ENCODE measurements around the gene NOL9. TPM values are rescaled to one million over a fixed set of nuclear protein-coding genes. Genes with fewer than 3 reads are reported as not detected.

The NOL9 gene
- total RNA-seq, 1 experiment from 2014 or later = 25.5 TPM

- no peak for DNase-seq (ENCODE audit: low read depth)
- in situ Hi-C loops (cut with HindIII; ENCODE audit: low pct_unique_long_range_greater_than_20kb, low sequenced_read_pairs) = no loop called here
These were observed 68.9 kb downstream of the NOL9 start for GRCh38 chr1:6485168-6486101.

GRCh38 chr1:6484826-6485167 lies 69.5 kb downstream of the NOL9 start:
- in situ Hi-C loops (cut with HindIII; ENCODE audit: low pct_unique_long_range_greater_than_20kb, low sequenced_read_pairs) = no loop called here
- no peak for DNase-seq (ENCODE audit: low read depth)

DNA sequence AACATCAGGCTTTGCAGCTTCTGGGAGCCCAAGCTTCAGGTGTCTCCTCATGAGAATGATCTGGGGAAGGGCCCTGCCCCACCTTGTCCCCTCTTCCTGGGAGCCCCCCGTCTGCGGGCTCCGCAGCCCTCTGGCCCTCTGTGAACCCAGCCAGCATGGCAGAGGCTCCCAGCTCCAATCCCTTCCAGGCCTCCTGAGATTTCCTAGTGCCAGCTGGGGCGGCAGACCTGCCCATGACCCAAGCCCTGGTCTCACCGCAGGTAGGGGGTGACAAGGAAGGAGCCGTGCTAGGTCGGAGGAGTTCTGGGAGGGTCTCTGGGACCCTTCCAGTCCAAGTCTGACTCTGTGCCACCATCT lies 70.6 kb downstream of the NOL9 start:
- no peak for DNase-seq (ENCODE audit: low read depth)
- in situ Hi-C loops (cut with HindIII; ENCODE audit: low pct_unique_long_range_greater_than_20kb, low sequenced_read_pairs) = no loop called here

GRCh38 chr1:6483017-6483760 lies 71.1 kb downstream of the NOL9 start:
- DNase-seq (ENCODE audit: low read depth) = no peak
- in situ Hi-C loops (cut with HindIII; ENCODE audit: low pct_unique_long_range_greater_than_20kb, low sequenced_read_pairs) = no loop called here

DNA sequence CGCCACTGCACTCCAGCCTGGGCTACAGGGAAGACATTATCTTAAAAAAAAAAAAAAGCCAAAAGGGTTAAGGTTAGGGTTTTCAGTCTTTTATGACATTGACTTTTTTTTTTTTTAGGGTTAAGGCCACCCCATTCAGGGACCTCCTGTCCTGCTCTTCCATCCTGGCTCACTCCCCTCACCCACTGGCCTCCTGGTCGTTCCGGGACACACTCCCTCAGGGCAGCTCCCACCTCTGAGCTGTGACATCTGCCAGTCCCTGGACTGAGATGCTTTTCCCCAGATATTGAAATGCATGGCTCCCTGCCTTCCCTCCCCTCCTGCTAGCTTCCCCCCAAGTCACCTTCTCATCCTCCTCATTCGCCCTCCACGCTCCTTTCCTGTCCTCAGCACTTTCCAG lies 72.5 kb downstream of the NOL9 start:
- DNase-seq (ENCODE audit: low read depth) = no peak
- in situ Hi-C loops (cut with HindIII; ENCODE audit: low pct_unique_long_range_greater_than_20kb, low sequenced_read_pairs) = no loop called here

GRCh38 chr1:6477039-6477820 lies 77.1 kb downstream of the NOL9 start:
- no peak for DNase-seq (ENCODE audit: low read depth)
- in situ Hi-C loops (cut with HindIII; ENCODE audit: low pct_unique_long_range_greater_than_20kb, low sequenced_read_pairs) = no loop called here

GRCh38 chr1:6476483-6476882 lies 77.8 kb downstream of the NOL9 start:
- DNase-seq (ENCODE audit: low read depth) = no peak
- in situ Hi-C loops (cut with HindIII; ENCODE audit: low pct_unique_long_range_greater_than_20kb, low sequenced_read_pairs) = no loop called here

- DNase-seq (ENCODE audit: low read depth) = no peak
- in situ Hi-C loops (cut with HindIII; ENCODE audit: low pct_unique_long_range_greater_than_20kb, low sequenced_read_pairs) = no loop called here
These were observed 78.8 kb downstream of the NOL9 start for GRCh38 chr1:6475381-6476133.

- DNase-seq (ENCODE audit: low read depth) = no peak
- in situ Hi-C loops (cut with HindIII; ENCODE audit: low pct_unique_long_range_greater_than_20kb, low sequenced_read_pairs) = no loop called here
These were observed 79.5 kb downstream of the NOL9 start for GRCh38 chr1:6474815-6475282.

- no peak for DNase-seq (ENCODE audit: low read depth)
- in situ Hi-C loops (cut with HindIII; ENCODE audit: low pct_unique_long_range_greater_than_20kb, low sequenced_read_pairs) = no loop called here
These were observed 80.1 kb downstream of the NOL9 start for GRCh38 chr1:6473974-6474814.

GRCh38 chr1:6473156-6473555 lies 81.2 kb downstream of the NOL9 start:
- in situ Hi-C loops (cut with HindIII; ENCODE audit: low pct_unique_long_range_greater_than_20kb, low sequenced_read_pairs) = no loop called here
- no peak for DNase-seq (ENCODE audit: low read depth)

DNA sequence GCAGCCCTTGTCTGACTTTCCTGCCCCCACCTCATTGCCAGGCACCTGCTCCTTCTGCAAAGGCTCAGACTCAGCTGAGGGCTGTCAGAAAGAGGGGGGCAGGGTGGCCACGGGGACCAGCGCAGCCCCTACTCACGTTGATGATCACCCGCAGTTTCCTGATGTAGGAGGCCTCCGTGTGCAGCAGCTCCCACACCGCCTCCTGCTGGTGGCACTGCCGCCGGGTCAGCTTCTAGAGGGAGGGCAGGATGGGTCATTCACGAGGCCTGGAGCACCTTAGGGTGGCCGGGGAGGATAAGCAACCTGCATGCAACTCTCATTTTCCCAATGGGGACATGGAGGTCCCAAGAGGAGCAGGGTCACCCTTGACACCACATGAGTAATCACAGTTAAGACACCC lies 81.9 kb downstream of the NOL9 start:
- in situ Hi-C loops (cut with HindIII; ENCODE audit: low pct_unique_long_range_greater_than_20kb, low sequenced_read_pairs) = no loop called here
- DNase-seq (ENCODE audit: low read depth) = no peak

- in situ Hi-C loops (cut with HindIII; ENCODE audit: low pct_unique_long_range_greater_than_20kb, low sequenced_read_pairs) = no loop called here
These were observed 82.3 kb downstream of the NOL9 start for GRCh38 chr1:6471970-6472368.

More at GRCh38 chr1:6471970-6472368, 82.3 kb downstream of the NOL9 start:
- DNase-seq (ENCODE audit: low read depth) = no peak

Other genes with a start within 250 kb of the NOL9 start
- gene ACOT7, start 160.7 kb downstream of the NOL9 start, total RNA-seq (2014; rRNA removed; shearing (Covaris generic); ENCODE audit: low replicate concordance) = 145 and 177 TPM in 2 replicates
- 1.5 and 1.8 TPM in 2 replicates for gene HES2, start 134.6 kb downstream of the NOL9 start, total RNA-seq (2014; rRNA removed; shearing (Covaris generic); ENCODE audit: low replicate concordance)
- gene ESPN, start 129.7 kb downstream of the NOL9 start, total RNA-seq (2014; rRNA removed; shearing (Covaris generic); ENCODE audit: low replicate concordance) = 4.8 and 6.9 TPM in 2 replicates
- gene TNFRSF25, start 88.3 kb downstream of the NOL9 start, total RNA-seq (2014; rRNA removed; shearing (Covaris generic); ENCODE audit: low replicate concordance) = 1.8 and 4.3 TPM in 2 replicates
- gene PLEKHG5, start 62.8 kb downstream of the NOL9 start, total RNA-seq (2014; rRNA removed; shearing (Covaris generic); ENCODE audit: low replicate concordance) = 3.3 and 4.9 TPM in 2 replicates
- not detected in 2 replicates for gene TAS1R1, start 794 bp upstream of the NOL9 start, total RNA-seq (2014; rRNA removed; shearing (Covaris generic); ENCODE audit: low replicate concordance)
- 12.0 and 36.7 TPM in 2 replicates for gene ZBTB48, start 25.5 kb upstream of the NOL9 start, total RNA-seq (2014; rRNA removed; shearing (Covaris generic); ENCODE audit: low replicate concordance)
- 36.3 and 38.2 TPM in 2 replicates for gene KLHL21, start 48.4 kb upstream of the NOL9 start, total RNA-seq (2014; rRNA removed; shearing (Covaris generic); ENCODE audit: low replicate concordance)
- 11.0 and 12.6 TPM in 2 replicates for gene PHF13, start 59.2 kb upstream of the NOL9 start, total RNA-seq (2014; rRNA removed; shearing (Covaris generic); ENCODE audit: low replicate concordance)
- gene THAP3, start 70.4 kb upstream of the NOL9 start, total RNA-seq (2014; rRNA removed; shearing (Covaris generic); ENCODE audit: low replicate concordance) = 32.9 and 44.6 TPM in 2 replicates
- gene DNAJC11, start 147.3 kb upstream of the NOL9 start, total RNA-seq (2014; rRNA removed; shearing (Covaris generic); ENCODE audit: low replicate concordance) = 34.8 and 36.9 TPM in 2 replicates
- gene CAMTA1, start 230.9 kb upstream of the NOL9 start, total RNA-seq (2014; rRNA removed; shearing (Covaris generic); ENCODE audit: low replicate concordance) = 102 and 152 TPM in 2 replicates

All from Caki2 (cell line).